SK-N-SH treated with all-trans-retinoic acid at 6 μM for 48 hours (cell line): ENCODE measurements around the gene DNAJB1.

ENCODE experiments used
- ATAC-seq: fragments of 200-7000 bp; cut with Tn5 transposase; 3 replicates; pipeline ENCODE4 v1.9.1; 2020; ENCODE audit warnings: mild to moderate bottlenecking, moderate library complexity
- ARNTL ChIP-seq: fragments of 450-650 bp; formaldehyde crosslinking; IDR thresholded peaks from 2 replicates; pipeline ENCODE4 v1.5.0; 2020; ENCODE audit warnings: low read depth, mild to moderate bottlenecking, moderate library complexity, borderline replicate concordance
- BACH2 ChIP-seq: fragments of 250-450 bp; sonication (Bioruptor Pico); IDR thresholded peaks from 2 replicates; pipeline ENCODE4 v1.9.0; 2021; ENCODE audit warnings: mild to moderate bottlenecking, borderline replicate concordance
- CREB5 ChIP-seq: fragments of 250-450 bp; sonication (Bioruptor Pico); IDR thresholded peaks from 2 replicates; pipeline ENCODE4 v1.5.1; 2020; ENCODE audit warnings: low read depth, mild to moderate bottlenecking, moderate library complexity
- CSDC2 ChIP-seq: fragments of 250-450 bp; sonication (Bioruptor Pico); IDR thresholded peaks from 2 replicates; pipeline ENCODE4 v1.5.0; 2020; ENCODE audit warnings: mild to moderate bottlenecking, moderate library complexity
- ESRRG ChIP-seq: fragments of 250-450 bp; sonication (Bioruptor Pico); IDR thresholded peaks from 2 replicates; pipeline ENCODE4 v1.6.1; 2021; ENCODE audit warnings: mild to moderate bottlenecking
- GLIS3 ChIP-seq: fragments of 250-450 bp; sonication (Bioruptor Pico); IDR thresholded peaks from 2 replicates; pipeline ENCODE4 v1.5.0; 2020; ENCODE audit warnings: mild to moderate bottlenecking, moderate library complexity
- ISL1 ChIP-seq: fragments of 250-450 bp; sonication (Bioruptor Pico); IDR thresholded peaks from 2 replicates; pipeline ENCODE4 v2.1.2; 2022; ENCODE audit warnings: mild to moderate bottlenecking, moderate library complexity
- OSR1 ChIP-seq: fragments of 250-450 bp; sonication (Bioruptor Pico); IDR thresholded peaks from 2 replicates; pipeline ENCODE4 v1.8.0; 2022; ENCODE audit warnings: moderate library complexity, mild to moderate bottlenecking, inconsistent platforms
- PATZ1 ChIP-seq: fragments of 250-450 bp; sonication (Bioruptor Pico); IDR thresholded peaks from 2 replicates; pipeline ENCODE4 v1.8.0; 2020; ENCODE audit warnings: mild to moderate bottlenecking, moderate library complexity, borderline replicate concordance
- PPARA ChIP-seq: fragments of 250-450 bp; sonication (Bioruptor Pico); IDR thresholded peaks from 2 replicates; pipeline ENCODE4 v1.5.0; 2020; ENCODE audit warnings: mild to moderate bottlenecking, borderline replicate concordance
- RARB ChIP-seq: fragments of 250-450 bp; sonication (Bioruptor Pico); IDR thresholded peaks from 2 replicates; pipeline ENCODE4 v1.8.0; 2021; ENCODE audit warnings: mild to moderate bottlenecking, moderate library complexity
- SNAI2 ChIP-seq: fragments of 250-450 bp; sonication (Bioruptor Pico); IDR thresholded peaks from 2 replicates; pipeline ENCODE4 v1.5.0; 2020; ENCODE audit warnings: mild to moderate bottlenecking, moderate library complexity
- TCF4 ChIP-seq: fragments of 250-450 bp; sonication (Bioruptor Pico); IDR thresholded peaks from 2 replicates; pipeline ENCODE4 v1.8.0; 2021; ENCODE audit warnings: mild to moderate bottlenecking, moderate library complexity, borderline replicate concordance
- ZC3H10 ChIP-seq: fragments of 250-450 bp; sonication (Bioruptor Pico); IDR thresholded peaks from 2 replicates; pipeline ENCODE4 v1.5.1; 2021; ENCODE audit warnings: mild to moderate bottlenecking, moderate library complexity
- ZFP3 ChIP-seq: fragments of 250-450 bp; sonication (Bioruptor Pico); IDR thresholded peaks from 2 replicates; pipeline ENCODE4 v1.5.0; 2020; ENCODE audit warnings: mild to moderate bottlenecking, moderate library complexity
- ZFP30 ChIP-seq: fragments of 450-650 bp; formaldehyde crosslinking; IDR thresholded peaks from 2 replicates; pipeline ENCODE4 v1.5.0; 2022; ENCODE audit warnings: mild to moderate bottlenecking, moderate library complexity
- ZNF565 ChIP-seq: fragments of 450-650 bp; formaldehyde crosslinking; conservative IDR thresholded peaks from 2 replicates; pipeline ENCODE4 v1.5.0; 2020; ENCODE audit warnings: low read depth, mild to moderate bottlenecking, moderate library complexity
- ZNF70 ChIP-seq: fragments of 450-650 bp; formaldehyde crosslinking; IDR thresholded peaks from 2 replicates; pipeline ENCODE4 v1.5.0; 2020; ENCODE audit warnings: mild to moderate bottlenecking, moderate library complexity
- ZNF8 ChIP-seq: fragments of 450-650 bp; formaldehyde crosslinking; IDR thresholded peaks from 2 replicates; pipeline ENCODE4 v1.5.0; 2020; ENCODE audit warnings: mild to moderate bottlenecking, moderate library complexity
- TF ChIP-seq, protein P1 (sequence below): fragments of 250-450 bp; sonication (Bioruptor Pico); IDR thresholded peaks from 2 replicates; pipeline ENCODE4 v1.5.0; 2020; ENCODE audit warnings: mild to moderate bottlenecking, moderate library complexity
- TF ChIP-seq, protein P2 (sequence below): fragments of 250-450 bp; sonication (Bioruptor Pico); IDR thresholded peaks from 2 replicates; pipeline ENCODE4 v1.8.0; 2021; ENCODE audit warnings: low read depth, mild to moderate bottlenecking, moderate library complexity, borderline replicate concordance
- TF ChIP-seq, protein P3 (sequence below): fragments of 250-450 bp; sonication (Bioruptor Pico); IDR thresholded peaks from 2 replicates; pipeline ENCODE4 v1.5.1; 2021; ENCODE audit warnings: mild to moderate bottlenecking, moderate library complexity

The DNAJB1 gene

DNA sequence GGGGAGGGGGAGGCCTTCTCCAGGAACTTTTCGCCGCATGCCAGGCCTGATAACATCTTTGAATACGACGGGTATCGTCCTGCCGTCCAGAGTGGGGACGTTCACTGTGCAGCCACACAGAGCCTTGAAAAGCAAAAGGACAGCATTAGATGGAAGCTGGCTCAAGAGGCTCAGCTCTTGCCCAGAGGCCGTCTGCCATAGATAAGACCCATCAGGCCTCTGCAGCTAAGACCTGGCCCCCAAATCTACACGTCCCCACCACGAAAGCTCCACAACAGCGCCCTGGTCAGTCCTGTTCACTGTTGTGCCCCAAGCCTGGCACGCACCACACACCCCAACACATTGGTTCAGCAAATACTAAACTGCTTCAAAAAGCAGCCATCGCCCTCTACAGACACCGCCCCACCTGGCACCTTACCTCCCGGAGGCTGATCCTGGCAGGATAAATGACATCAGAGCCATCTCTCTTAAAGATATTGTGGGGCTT lies 2.1 kb downstream of the DNAJB1 start:
- TF ChIP-seq GLIS3: no peak
- no peak for TF ChIP-seq TCF4
- TF ChIP-seq OSR1 (CRISPR knock-in tag): no peak
- no peak for TF ChIP-seq CREB5 (CRISPR knock-in tag)
- no peak for TF ChIP-seq PPARA (CRISPR knock-in tag)
- TF ChIP-seq ESRRG (CRISPR knock-in tag): no peak
- ATAC-seq: no peak

- no peak for TF ChIP-seq SNAI2 (CRISPR knock-in tag)
- TF ChIP-seq, protein P1, sequence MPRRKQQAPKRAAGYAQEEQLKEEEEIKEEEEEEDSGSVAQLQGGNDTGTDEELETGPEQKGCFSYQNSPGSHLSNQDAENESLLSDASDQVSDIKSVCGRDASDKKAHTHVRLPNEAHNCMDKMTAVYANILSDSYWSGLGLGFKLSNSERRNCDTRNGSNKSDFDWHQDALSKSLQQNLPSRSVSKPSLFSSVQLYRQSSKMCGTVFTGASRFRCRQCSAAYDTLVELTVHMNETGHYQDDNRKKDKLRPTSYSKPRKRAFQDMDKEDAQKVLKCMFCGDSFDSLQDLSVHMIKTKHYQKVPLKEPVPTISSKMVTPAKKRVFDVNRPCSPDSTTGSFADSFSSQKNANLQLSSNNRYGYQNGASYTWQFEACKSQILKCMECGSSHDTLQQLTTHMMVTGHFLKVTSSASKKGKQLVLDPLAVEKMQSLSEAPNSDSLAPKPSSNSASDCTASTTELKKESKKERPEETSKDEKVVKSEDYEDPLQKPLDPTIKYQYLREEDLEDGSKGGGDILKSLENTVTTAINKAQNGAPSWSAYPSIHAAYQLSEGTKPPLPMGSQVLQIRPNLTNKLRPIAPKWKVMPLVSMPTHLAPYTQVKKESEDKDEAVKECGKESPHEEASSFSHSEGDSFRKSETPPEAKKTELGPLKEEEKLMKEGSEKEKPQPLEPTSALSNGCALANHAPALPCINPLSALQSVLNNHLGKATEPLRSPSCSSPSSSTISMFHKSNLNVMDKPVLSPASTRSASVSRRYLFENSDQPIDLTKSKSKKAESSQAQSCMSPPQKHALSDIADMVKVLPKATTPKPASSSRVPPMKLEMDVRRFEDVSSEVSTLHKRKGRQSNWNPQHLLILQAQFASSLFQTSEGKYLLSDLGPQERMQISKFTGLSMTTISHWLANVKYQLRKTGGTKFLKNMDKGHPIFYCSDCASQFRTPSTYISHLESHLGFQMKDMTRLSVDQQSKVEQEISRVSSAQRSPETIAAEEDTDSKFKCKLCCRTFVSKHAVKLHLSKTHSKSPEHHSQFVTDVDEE (CRISPR knock-in tag): no peak
- no peak for TF ChIP-seq ZFP3 (CRISPR knock-in tag)
- TF ChIP-seq TCF4: no peak
- no peak for TF ChIP-seq ZNF70
- TF ChIP-seq ZC3H10: no peak
- no peak for TF ChIP-seq GLIS3
- no peak for TF ChIP-seq ISL1 (CRISPR knock-in tag)
- TF ChIP-seq ZFP30 (CRISPR knock-in tag): no peak
- TF ChIP-seq ESRRG (CRISPR knock-in tag): no peak
- no peak for TF ChIP-seq ZNF565 (CRISPR knock-in tag)
- ATAC-seq: no peak
These were observed 2.6 kb downstream of the DNAJB1 start for GRCh38 chr19:14515501-14516047.

DNA sequence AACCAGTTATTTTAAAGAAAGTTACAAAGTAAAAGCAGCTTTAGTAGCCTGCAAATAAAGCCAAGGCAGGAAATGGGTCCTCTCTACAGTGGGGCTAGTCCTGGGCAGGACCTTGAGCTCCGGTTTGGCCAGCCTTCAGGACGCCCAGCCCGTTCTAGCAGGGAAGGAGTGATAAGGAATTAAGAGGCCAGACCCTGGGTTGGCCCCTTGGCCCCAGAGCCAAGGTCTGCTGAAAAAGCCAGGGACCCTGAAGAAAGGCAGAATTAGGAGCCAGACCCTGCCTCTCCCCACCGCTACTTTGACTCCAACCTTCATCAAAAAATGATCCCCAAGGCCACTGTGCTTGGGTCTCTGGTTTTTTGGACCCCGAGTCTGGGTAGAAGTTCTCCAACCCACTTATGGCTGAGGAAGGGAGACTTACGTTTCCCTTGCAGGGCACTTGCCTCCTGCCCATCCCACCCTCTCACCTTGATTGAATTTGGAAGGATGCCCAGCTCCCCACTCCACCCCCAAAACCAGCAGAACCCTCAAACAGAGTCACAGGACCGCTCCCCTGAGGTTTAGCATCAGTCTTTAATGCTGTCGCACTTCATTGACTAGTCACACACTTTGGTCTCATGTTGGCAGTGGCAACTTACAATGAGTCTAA lies 3.9 kb downstream of the DNAJB1 start:
- ATAC-seq: no peak

More for the DNA sequence above, 3.9 kb downstream of the DNAJB1 start:
- TF ChIP-seq TCF4: no peak
- TF ChIP-seq, protein P2, sequence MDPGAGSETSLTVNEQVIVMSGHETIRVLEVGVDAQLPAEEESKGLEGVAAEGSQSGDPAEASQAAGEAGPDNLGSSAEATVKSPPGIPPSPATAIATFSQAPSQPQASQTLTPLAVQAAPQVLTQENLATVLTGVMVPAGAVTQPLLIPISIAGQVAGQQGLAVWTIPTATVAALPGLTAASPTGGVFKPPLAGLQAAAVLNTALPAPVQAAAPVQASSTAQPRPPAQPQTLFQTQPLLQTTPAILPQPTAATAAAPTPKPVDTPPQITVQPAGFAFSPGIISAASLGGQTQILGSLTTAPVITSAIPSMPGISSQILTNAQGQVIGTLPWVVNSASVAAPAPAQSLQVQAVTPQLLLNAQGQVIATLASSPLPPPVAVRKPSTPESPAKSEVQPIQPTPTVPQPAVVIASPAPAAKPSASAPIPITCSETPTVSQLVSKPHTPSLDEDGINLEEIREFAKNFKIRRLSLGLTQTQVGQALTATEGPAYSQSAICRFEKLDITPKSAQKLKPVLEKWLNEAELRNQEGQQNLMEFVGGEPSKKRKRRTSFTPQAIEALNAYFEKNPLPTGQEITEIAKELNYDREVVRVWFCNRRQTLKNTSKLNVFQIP: no peak
- TF ChIP-seq ZFP3 (CRISPR knock-in tag): no peak
- no peak for TF ChIP-seq ZNF70
- TF ChIP-seq ISL1 (CRISPR knock-in tag): no peak
- TF ChIP-seq SNAI2 (CRISPR knock-in tag): no peak
- no peak for TF ChIP-seq ESRRG (CRISPR knock-in tag)
- TF ChIP-seq, protein P1 (CRISPR knock-in tag): no peak
- no peak for TF ChIP-seq ZNF565 (CRISPR knock-in tag)
- no peak for TF ChIP-seq RARB
- TF ChIP-seq, protein P3, sequence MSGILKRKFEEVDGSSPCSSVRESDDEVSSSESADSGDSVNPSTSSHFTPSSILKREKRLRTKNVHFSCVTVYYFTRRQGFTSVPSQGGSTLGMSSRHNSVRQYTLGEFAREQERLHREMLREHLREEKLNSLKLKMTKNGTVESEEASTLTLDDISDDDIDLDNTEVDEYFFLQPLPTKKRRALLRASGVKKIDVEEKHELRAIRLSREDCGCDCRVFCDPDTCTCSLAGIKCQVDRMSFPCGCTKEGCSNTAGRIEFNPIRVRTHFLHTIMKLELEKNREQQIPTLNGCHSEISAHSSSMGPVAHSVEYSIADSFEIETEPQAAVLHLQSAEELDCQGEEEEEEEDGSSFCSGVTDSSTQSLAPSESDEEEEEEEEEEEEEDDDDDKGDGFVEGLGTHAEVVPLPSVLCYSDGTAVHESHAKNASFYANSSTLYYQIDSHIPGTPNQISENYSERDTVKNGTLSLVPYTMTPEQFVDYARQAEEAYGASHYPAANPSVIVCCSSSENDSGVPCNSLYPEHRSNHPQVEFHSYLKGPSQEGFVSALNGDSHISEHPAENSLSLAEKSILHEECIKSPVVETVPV (CRISPR knock-in tag): no peak
- TF ChIP-seq CSDC2 (CRISPR knock-in tag): no peak
- TF ChIP-seq BACH2 (CRISPR knock-in tag): no peak
- no peak for TF ChIP-seq CREB5 (CRISPR knock-in tag)
- no peak for TF ChIP-seq ARNTL (CRISPR knock-in tag)
- TF ChIP-seq ZNF8 (CRISPR knock-in tag): no peak
- no peak for TF ChIP-seq OSR1 (CRISPR knock-in tag)
- no peak for TF ChIP-seq ZFP30 (CRISPR knock-in tag)
- TF ChIP-seq PATZ1: no peak
